GM23338 (cell line): ENCODE results near the gene C4A.

Experiments
- CTCF ChIP-seq, 2 experiments: fragments of 200-600 bp in 1 of 2; sonication (generic) in 1 of 2; conservative IDR thresholded peaks; 2 replicates each; pipeline versions ENCODE4 v1.5.1 to v1.6.1; 2016 to 2017; ENCODE audit warnings: antibody characterized with exemption in 2 of 2, low read depth in 2 of 2, mild to moderate bottlenecking in 2 of 2, moderate library complexity in 1 of 2
- ETS1 ChIP-seq: IDR thresholded peaks from 2 replicates; pipeline ENCODE4 v1.6.1; 2016; ENCODE audit warnings: antibody characterized with exemption
- POLR2AphosphoS5 ChIP-seq: IDR thresholded peaks from 2 replicates; pipeline ENCODE4 v1.6.1; 2016; ENCODE audit warnings: antibody characterized with exemption, low read depth
- TF ChIP-seq, protein P1 (sequence below): IDR thresholded peaks from one replicate; pipeline ENCODE4 v1.6.1; 2018; ENCODE audit warnings: antibody characterized with exemption; ENCODE audit not compliant: unreplicated experiment

DNA sequence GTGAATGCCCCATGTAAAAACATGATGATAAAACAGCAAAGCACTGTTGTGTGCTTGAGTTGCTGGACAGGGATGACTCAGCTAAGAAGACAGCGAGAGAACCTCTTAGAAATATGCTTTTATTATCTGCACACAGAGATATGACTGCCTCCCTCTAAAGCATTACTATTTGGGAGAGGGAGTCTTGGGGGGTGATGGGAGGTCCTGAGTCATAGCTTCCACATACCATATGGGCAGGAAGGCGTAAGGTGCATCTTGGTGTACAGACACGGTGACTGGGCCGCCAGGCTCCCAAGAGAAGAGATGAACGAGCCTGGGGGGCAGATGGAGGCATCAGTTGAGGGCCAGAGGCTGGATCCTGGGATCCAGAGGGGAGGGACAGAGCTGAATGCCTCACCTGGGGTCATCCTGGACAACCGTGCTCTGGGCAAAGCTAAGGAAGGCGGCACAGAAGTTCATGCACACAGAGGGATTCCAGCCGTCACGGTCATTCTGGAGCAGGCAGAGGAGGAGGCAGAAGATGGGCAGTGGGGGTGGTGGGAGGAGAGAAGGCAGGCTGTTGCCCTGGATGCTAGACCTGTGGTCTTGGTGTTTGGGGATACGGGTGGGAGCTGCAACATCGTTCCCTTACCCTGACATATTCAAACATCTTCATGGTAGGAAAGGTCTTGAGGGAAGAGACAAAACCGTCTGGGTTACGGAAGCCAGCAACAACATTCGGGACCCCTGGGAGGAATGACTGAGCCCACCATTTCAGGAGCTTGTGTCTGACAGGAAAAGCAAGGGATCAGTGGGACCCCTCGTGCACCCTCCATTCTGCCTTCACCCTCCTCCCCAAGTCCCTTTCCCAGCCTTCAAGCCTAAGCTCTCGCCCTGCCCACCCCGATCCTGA lies 11.9 kb upstream of the C4A start:
- no peak for TF ChIP-seq POLR2AphosphoS5
- no peak for TF ChIP-seq CTCF (conservative IDR thresholded peaks at IDR 0.05; ENCODE audit: low read depth in 2 of 2)
- TF ChIP-seq, protein P1, sequence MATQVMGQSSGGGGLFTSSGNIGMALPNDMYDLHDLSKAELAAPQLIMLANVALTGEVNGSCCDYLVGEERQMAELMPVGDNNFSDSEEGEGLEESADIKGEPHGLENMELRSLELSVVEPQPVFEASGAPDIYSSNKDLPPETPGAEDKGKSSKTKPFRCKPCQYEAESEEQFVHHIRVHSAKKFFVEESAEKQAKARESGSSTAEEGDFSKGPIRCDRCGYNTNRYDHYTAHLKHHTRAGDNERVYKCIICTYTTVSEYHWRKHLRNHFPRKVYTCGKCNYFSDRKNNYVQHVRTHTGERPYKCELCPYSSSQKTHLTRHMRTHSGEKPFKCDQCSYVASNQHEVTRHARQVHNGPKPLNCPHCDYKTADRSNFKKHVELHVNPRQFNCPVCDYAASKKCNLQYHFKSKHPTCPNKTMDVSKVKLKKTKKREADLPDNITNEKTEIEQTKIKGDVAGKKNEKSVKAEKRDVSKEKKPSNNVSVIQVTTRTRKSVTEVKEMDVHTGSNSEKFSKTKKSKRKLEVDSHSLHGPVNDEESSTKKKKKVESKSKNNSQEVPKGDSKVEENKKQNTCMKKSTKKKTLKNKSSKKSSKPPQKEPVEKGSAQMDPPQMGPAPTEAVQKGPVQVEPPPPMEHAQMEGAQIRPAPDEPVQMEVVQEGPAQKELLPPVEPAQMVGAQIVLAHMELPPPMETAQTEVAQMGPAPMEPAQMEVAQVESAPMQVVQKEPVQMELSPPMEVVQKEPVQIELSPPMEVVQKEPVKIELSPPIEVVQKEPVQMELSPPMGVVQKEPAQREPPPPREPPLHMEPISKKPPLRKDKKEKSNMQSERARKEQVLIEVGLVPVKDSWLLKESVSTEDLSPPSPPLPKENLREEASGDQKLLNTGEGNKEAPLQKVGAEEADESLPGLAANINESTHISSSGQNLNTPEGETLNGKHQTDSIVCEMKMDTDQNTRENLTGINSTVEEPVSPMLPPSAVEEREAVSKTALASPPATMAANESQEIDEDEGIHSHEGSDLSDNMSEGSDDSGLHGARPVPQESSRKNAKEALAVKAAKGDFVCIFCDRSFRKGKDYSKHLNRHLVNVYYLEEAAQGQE, result no peak
- TF ChIP-seq ETS1, result no peak
